Liver (tissue), 3 donors: ENCODE results near the gene ZFAND3.

Experiments used
- JUND ChIP-seq, 2 donors: IDR thresholded peaks; 2 replicates each; pipeline ENCODE4 v1.6.1; 2016; ENCODE audit warnings: antibody characterized with exemption in 2 of 2
- RAD21 ChIP-seq, 2 donors: IDR thresholded peaks; 2 replicates each; pipeline ENCODE4 v1.6.1; 2016; ENCODE audit warnings: antibody characterized with exemption in 2 of 2, mild to moderate bottlenecking in 2 of 2
- RXRA ChIP-seq, 2 donors: IDR thresholded peaks; 2 replicates each; pipeline ENCODE4 v1.6.1; 2017 to 2018; ENCODE audit warnings: antibody characterized with exemption in 2 of 2, mild to moderate bottlenecking in 1 of 2
- YY1 ChIP-seq: IDR thresholded peaks from 2 replicates; pipeline ENCODE4 v1.6.1; 2016; ENCODE audit warnings: antibody characterized with exemption, mild to moderate bottlenecking
- TF ChIP-seq, protein P1 (sequence below): fragments of 150-350 bp; IDR thresholded peaks from 2 replicates; pipeline ENCODE4 v1.5.1; 2017; ENCODE audit warnings: improper control_type of control experiment, low read depth, low read length; ENCODE audit not compliant: missing input control
- TF ChIP-seq, protein P2 (sequence below): IDR thresholded peaks from 2 replicates; pipeline ENCODE4 v1.6.1; 2016; ENCODE audit warnings: antibody characterized with exemption
- donor health status: healthy.
- donor health status: healthy.

DNA sequence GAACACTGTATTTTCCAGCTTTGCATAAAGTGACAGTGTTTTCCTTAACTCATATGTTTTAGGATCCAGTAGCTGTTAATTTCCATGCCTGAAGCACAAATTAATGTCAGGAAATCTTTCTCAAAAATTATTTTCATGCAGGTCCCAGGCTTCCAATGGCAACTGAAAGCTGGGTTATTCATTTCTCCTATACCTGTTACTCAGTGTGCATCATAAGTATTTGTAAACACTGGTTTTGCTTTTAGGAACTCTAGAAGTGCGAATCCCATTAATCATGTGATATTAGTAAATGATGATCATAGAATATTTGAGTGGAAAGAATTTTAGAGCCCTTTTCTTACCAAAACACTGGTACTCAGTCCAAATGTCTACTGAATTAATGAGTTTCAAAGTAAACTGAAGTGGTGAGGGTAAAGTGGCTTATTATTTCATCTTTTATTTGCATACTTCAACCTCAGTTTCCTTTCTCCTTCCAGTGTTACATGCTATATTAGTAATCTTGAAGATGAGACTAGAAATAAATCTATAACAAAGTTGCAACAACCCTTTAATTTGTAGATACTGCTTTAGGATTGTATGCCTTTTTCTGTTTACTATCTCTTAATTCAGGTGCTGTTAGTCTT, 124.0 kb downstream of the ZFAND3 start:
- no peak for TF ChIP-seq RAD21 (IDR thresholded peaks at IDR 0.05)
- TF ChIP-seq, protein P1, sequence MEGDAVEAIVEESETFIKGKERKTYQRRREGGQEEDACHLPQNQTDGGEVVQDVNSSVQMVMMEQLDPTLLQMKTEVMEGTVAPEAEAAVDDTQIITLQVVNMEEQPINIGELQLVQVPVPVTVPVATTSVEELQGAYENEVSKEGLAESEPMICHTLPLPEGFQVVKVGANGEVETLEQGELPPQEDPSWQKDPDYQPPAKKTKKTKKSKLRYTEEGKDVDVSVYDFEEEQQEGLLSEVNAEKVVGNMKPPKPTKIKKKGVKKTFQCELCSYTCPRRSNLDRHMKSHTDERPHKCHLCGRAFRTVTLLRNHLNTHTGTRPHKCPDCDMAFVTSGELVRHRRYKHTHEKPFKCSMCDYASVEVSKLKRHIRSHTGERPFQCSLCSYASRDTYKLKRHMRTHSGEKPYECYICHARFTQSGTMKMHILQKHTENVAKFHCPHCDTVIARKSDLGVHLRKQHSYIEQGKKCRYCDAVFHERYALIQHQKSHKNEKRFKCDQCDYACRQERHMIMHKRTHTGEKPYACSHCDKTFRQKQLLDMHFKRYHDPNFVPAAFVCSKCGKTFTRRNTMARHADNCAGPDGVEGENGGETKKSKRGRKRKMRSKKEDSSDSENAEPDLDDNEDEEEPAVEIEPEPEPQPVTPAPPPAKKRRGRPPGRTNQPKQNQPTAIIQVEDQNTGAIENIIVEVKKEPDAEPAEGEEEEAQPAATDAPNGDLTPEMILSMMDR = no peak
- no peak for TF ChIP-seq YY1
- TF ChIP-seq, protein P2, sequence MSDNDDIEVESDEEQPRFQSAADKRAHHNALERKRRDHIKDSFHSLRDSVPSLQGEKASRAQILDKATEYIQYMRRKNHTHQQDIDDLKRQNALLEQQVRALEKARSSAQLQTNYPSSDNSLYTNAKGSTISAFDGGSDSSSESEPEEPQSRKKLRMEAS = no peak
- TF ChIP-seq JUND (IDR thresholded peaks at IDR 0.05) = no peak
- no peak for TF ChIP-seq RXRA (IDR thresholded peaks at IDR 0.05)
